Ovary (tissue), 9 donors: ENCODE data around the gene STAT1. TPM values are rescaled to one million over a fixed set of nuclear protein-coding genes. Genes with fewer than 3 reads are reported as not detected.

Experiments
- DNase-seq, 5 donors: peaks; one replicate each; pipeline ENCODE4 v3.0.0-alpha.2; 2019 to 2020
- H3K27ac ChIP-seq, 2 donors: fragments of 200-600 bp; one replicate each; pipeline versions ENCODE4 v1.5.1 to v1.8.0; 2019 to 2022
- H3K27me3 ChIP-seq: fragments of 200-600 bp; one replicate; pipeline ENCODE4 v1.8.0; 2022
- H3K36me3 ChIP-seq: fragments of 200-600 bp; sonication (generic); one replicate; pipeline ENCODE4 v1.5.1; 2019
- H3K4me1 ChIP-seq: one replicate; pipeline ENCODE4 v1.8.1; 2013; ENCODE audit warnings: mild to moderate bottlenecking, moderate library complexity; ENCODE audit not compliant: insufficient read depth
- H3K4me3 ChIP-seq: fragments of 200-600 bp; sonication (generic); one replicate; pipeline ENCODE4 v1.5.1; 2017
- H3K9me3 ChIP-seq, 2 donors: fragments of 200-600 bp in 1 of 2; sonication (generic) in 1 of 2; one replicate each; pipeline versions ENCODE4 v1.5.1 to v1.8.1; 2013 to 2019; ENCODE audit warnings: mild to moderate bottlenecking in 1 of 2, moderate library complexity in 1 of 2
- EP300 ChIP-seq: sonication (generic); formaldehyde crosslinking; IDR thresholded peaks from one replicate; pipeline ENCODE4 v1.6.1; 2017; ENCODE audit warnings: antibody characterized with exemption
- POLR2A ChIP-seq: fragments of 450-650 bp; IDR thresholded peaks from one replicate; pipeline ENCODE4 v1.6.1; 2017; ENCODE audit warnings: antibody characterized with exemption, mild to moderate bottlenecking, moderate library complexity
- WGBS, 3 donors: extraction: QIAGEN DNeasy Blood & Tissue Kit in 1 of 3; methylation state at CpG; one replicate each; pipeline versions ENCODE4 v1.1.5 to v1.1.7; 2013 to 2017; 5-methylcytosine and 5-hydroxymethylcytosine counted together
- intact Hi-C, 4 donors: fragments of 100-400 bp; cut with DNase I; formaldehyde crosslinking; loops; one replicate each; pipeline versions ENCODE4 v1.11.0 to v1.15.1; 2022 to 2023
- polyA plus RNA-seq, 2 donors: library from polyadenylated mRNA; stranded (reverse); fragments of 200-250 nt in 1 of 2; fragments of 350-450 nt in 1 of 2; fragmentation: Illumina TruSeq in 1 of 2; extraction: RNeasy Lipid Tissue Mini Kit (QIAGEN cat#74804) in 1 of 2; gene quantifications; one replicate each; pipeline ENCODE4 v1.2.3, GENCODE V29; 2013 to 2014
- total RNA-seq, 7 donors: library from RNA; depleted of rRNA in 2 of 7; stranded (reverse); fragments of >200 nt in 2 of 7; fragmentation: NEBNext Ultra II Directional in 3 of 7; extraction: Animal tissue kit (Norgen Biotek cat#: 25700) in 3 of 7; gene quantifications; one replicate each; pipeline versions ENCODE4 v1.1.0 to v1.2.4, GENCODE V29; 2016 to 2023
- TF ChIP-seq, protein P1 (sequence below), 3 donors: fragments of 450-650 bp in 2 of 3; fragments of 200-600 bp in 1 of 3; IDR thresholded peaks; one replicate each; pipeline versions ENCODE4 v1.5.1 to v1.8.0; 2016 to 2022; ENCODE audit warnings: antibody characterized with exemption in 3 of 3, mild to moderate bottlenecking in 1 of 3
- donor health status: DM: no; HTN: no; CAD: no; lungs with moderate emphysema.
- donor health status: DM: no; HTN: no; CAD: no.
- donor health status: Bipolar disorder and iron deficiency.
- donor health status: DM: yes; HTN: yes; CAD: no.
- donor health status: DM: no; HTN: no; CAD: no.
- donor health status: DM: yes; HTN: yes; CAD: no.

The STAT1 gene
- total and polyA plus RNA-seq, 9 donors = 27.3 to 89.2 (median 46.4) TPM

GRCh38 chr2:191003405-191004309 lies 10.3 kb downstream of the STAT1 start:
- H3K27ac ChIP-seq = no peak overlapping the region
- H3K4me3 ChIP-seq = no peak overlapping the region
- TF ChIP-seq, protein P1, sequence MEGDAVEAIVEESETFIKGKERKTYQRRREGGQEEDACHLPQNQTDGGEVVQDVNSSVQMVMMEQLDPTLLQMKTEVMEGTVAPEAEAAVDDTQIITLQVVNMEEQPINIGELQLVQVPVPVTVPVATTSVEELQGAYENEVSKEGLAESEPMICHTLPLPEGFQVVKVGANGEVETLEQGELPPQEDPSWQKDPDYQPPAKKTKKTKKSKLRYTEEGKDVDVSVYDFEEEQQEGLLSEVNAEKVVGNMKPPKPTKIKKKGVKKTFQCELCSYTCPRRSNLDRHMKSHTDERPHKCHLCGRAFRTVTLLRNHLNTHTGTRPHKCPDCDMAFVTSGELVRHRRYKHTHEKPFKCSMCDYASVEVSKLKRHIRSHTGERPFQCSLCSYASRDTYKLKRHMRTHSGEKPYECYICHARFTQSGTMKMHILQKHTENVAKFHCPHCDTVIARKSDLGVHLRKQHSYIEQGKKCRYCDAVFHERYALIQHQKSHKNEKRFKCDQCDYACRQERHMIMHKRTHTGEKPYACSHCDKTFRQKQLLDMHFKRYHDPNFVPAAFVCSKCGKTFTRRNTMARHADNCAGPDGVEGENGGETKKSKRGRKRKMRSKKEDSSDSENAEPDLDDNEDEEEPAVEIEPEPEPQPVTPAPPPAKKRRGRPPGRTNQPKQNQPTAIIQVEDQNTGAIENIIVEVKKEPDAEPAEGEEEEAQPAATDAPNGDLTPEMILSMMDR (IDR thresholded peaks at IDR 0.05) = no peak
- no peak for TF ChIP-seq POLR2A
- no peak for TF ChIP-seq EP300
- 89 to 94% (median 92%) methylated on average over 6 of the region's 6 CpGs for WGBS, 3 donors
- no peaks in the 10 kb centered on the region for H3K27me3 ChIP-seq
- no peak for DNase-seq
- no peaks in the 10 kb centered on the region for H3K9me3 ChIP-seq
- intact Hi-C loops = no loop called here
- no peaks in the 10 kb centered on the region for H3K36me3 ChIP-seq
- H3K4me1 ChIP-seq = no peaks in the 10 kb centered on the region

DNA sequence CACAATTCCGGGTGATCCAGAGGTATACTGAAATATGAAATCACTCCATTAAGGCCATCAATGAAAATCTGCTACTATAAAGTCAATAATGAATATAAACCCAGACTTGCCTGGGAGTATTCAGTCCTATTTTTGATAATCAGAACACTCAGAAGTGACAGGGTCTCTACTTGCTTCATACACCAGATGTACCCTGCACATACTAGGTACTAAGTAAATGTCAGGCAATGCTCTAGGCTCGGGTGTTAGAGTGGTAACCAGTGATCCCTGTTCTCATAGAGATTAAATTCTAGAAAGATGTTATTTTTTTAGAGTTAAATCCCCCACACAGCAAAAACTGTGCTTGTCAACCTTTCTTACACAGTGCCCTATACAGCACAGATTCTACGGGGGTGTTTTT lies 12.3 kb downstream of the STAT1 start:
- no peak for DNase-seq
- H3K4me3 ChIP-seq = no peak overlapping the region
- H3K27ac ChIP-seq = no peak overlapping the region
- H3K27me3 ChIP-seq = no peaks in the 10 kb centered on the region
- TF ChIP-seq, protein P1 (IDR thresholded peaks at IDR 0.05) = no peak
- no peak for TF ChIP-seq POLR2A
- no peak for TF ChIP-seq EP300
- 90 to 94% (median 92%) methylated on average over 3 of the region's 3 CpGs for WGBS, 3 donors
- H3K9me3 ChIP-seq = no peaks in the 10 kb centered on the region
- H3K4me1 ChIP-seq = no peaks in the 10 kb centered on the region
- no peaks in the 10 kb centered on the region for H3K36me3 ChIP-seq
- intact Hi-C loops = no loop called here

DNA sequence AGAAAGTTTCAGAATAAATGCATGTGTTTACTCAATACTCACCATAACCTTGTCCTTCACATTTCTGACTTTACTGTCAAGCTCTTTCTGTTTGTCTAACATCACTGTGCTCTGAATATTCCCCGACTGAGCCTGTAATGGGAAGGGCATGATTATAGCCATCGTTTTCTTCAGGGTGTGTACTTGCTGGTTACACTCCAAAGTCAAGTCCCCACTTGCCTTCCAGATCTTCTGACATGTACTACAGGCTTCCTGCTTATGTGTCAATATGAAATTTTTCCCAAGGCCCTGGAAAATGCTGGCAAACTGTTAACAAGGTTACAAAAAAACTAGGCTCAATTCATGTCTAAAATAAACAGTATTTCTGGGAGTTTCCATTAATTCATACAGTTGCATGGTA lies 12.9 kb downstream of the STAT1 start:
- Histone ChIP-seq H3K27me3 (no peaks in the 10 kb centered on the region), H3K4me3 (no peak overlapping the region), H3K4me1 (no peaks in the 10 kb centered on the region), H3K27ac (no peak overlapping the region), H3K9me3 (no peaks in the 10 kb centered on the region), H3K36me3 (no peaks in the 10 kb centered on the region)
- no peak for TF ChIP-seq EP300
- TF ChIP-seq, protein P1 (IDR thresholded peaks at IDR 0.05) = no peak
- TF ChIP-seq POLR2A = no peak
- 63 to 74% (median 64%) methylated on average over 2 of the region's 2 CpGs for WGBS, 3 donors
- intact Hi-C loops = no loop called here
- DNase-seq = no peak

- intact Hi-C loops = no loop called here
- WGBS, 3 donors = 69 to 75% (median 71%) methylated on average over 9 of the region's 9 CpGs
- no peak overlapping the region for H3K27ac ChIP-seq
- no peak overlapping the region for H3K4me3 ChIP-seq
- H3K27me3 ChIP-seq = no peaks in the 10 kb centered on the region
- no peaks in the 10 kb centered on the region for H3K9me3 ChIP-seq
- no peak for DNase-seq
- no peak for TF ChIP-seq EP300
- TF ChIP-seq, protein P1 (IDR thresholded peaks at IDR 0.05) = no peak
- no peaks in the 10 kb centered on the region for H3K4me1 ChIP-seq
- no peaks in the 10 kb centered on the region for H3K36me3 ChIP-seq
Observed at GRCh38 chr2:190999949-191000665, 13.9 kb downstream of the STAT1 start.
